Brain microvascular endothelial cell (primary cell): ENCODE results near the gene STX16.

Source experiments
- DNase-seq: peaks from one replicate; pipeline ENCODE4 v3.0.0-alpha.2; 2020
- H3K27ac ChIP-seq: fragments of 250-450 bp; sonication (Bioruptor Pico); 2 replicates; pipeline ENCODE4 v1.5.1; 2020; ENCODE audit warnings: mild to moderate bottlenecking, moderate library complexity
- H3K27me3 ChIP-seq: fragments of 250-450 bp; sonication (Bioruptor Pico); replicated peaks from 2 replicates; pipeline ENCODE4 v1.5.1; 2020; ENCODE audit warnings: mild to moderate bottlenecking
- H3K36me3 ChIP-seq: fragments of 250-450 bp; sonication (Bioruptor Pico); replicated peaks from 2 replicates; pipeline ENCODE4 v1.5.1; 2020; ENCODE audit warnings: mild to moderate bottlenecking
- H3K4me3 ChIP-seq: 2 replicates; pipeline ENCODE4 v1.5.1; 2011; ENCODE audit warnings: low read depth, mild to moderate bottlenecking, control low read depth, low read length, moderate library complexity
- CTCF ChIP-seq: IDR thresholded peaks from 2 replicates; pipeline ENCODE4 v1.5.1; 2011; ENCODE audit warnings: low read depth, mild to moderate bottlenecking, moderate library complexity, low read length, control low read depth, inconsistent platforms; ENCODE audit errors: missing control alignments
- in situ Hi-C: cut with HindIII; loops from 2 replicates; pipeline ENCODE4 v1.10.0; 2017; ENCODE audit warnings: low sequenced_read_pairs, low pct_ligation_motif_present

Gene STX16

DNA sequence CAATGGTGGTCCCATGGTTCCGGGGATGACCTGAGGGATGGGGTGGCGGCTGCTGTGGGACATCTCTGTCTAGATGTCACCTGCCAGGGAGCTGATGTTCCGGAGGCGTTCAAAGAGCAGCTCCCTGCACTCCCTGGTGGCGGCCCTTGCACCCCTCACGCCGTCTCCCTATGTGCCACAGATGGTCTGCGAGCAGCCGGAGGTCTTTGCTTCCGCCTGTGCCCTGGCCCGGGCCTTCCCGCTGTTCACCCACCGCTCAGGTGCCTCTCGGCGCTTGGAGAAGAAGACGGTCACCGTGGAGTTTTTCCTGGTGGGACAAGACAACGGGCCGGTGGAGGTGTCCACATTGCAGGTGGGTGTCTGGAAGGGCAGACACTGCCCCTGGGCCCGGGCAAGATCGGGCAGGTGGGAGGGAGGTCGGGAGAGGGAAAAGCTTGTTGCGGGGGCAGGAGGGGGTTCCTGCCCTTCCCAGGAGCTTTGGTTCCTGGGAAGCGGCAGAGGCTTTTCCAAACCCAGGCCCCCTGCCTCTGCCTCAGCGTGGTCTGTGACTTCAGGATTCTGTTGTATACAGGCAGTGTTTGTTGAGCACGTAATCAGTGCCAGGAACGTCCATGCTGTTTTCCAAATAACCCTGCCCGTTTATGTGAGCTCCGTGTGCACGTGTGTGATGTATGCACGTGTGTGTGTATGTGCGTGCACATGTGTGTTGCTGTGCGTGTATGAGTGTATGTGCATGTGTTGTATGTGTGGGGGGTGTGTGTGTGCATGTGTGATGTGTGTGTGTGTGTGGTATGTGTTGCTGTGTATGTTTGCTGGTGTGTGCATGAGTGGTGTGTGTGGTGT lies 43.4 kb downstream of the STX16 start:
- no peak overlapping the region for H3K4me3 ChIP-seq
- H3K27me3 ChIP-seq = no peaks in the 10 kb centered on the region
- in situ Hi-C loops = no loop called here
- H3K27ac ChIP-seq = no peak overlapping the region
- no peak for DNase-seq
- TF ChIP-seq CTCF = no peak
- H3K36me3 ChIP-seq = peaks cover 7% of the 10 kb centered on the region

GRCh38 chr20:58695084-58695722 lies 44.1 kb downstream of the STX16 start:
- peaks cover 11% of the 10 kb centered on the region for H3K36me3 ChIP-seq

DNA sequence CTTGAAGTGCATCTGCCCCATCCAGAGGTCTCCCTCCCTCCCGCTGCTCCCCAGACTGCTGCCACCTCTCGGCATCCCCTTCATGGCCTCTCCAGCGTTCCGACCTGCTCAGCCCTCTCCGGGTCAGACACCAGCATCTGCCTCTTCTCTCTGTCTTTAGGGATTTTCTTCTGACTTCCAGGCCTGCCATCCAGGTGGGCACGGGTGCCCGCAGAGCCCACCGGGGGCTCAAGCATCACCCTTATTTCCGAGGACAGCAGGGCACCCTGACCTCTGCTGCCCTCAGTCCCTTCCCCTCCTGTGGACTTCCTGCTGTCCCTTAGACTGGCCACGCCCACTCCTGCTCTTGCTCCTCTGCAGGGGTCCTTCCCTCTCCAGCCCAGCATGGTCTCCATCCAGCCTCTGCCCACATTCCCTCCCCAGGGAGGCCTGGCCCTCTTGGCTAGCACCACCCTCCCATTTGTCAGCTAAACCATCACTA lies 44.9 kb downstream of the STX16 start:
- no peak overlapping the region for H3K4me3 ChIP-seq
- no peak for DNase-seq
- no peak for TF ChIP-seq CTCF
- peaks cover 11% of the 10 kb centered on the region for H3K36me3 ChIP-seq
- in situ Hi-C loops = no loop called here
- H3K27me3 ChIP-seq = no peaks in the 10 kb centered on the region
- no peak overlapping the region for H3K27ac ChIP-seq

More at GRCh38 chr20:58695084-58695722, 44.1 kb downstream of the STX16 start:
- no peak for TF ChIP-seq CTCF
- H3K27me3 ChIP-seq = no peaks in the 10 kb centered on the region
- H3K27ac ChIP-seq = no peak overlapping the region
- H3K4me3 ChIP-seq = no peak overlapping the region
- in situ Hi-C loops = no loop called here
- no peak for DNase-seq

- Histone ChIP-seq H3K27me3 (no peaks in the 10 kb centered on the region), H3K27ac (no peak overlapping the region), H3K4me3 (no peak overlapping the region), H3K36me3 (peaks cover 11% of the 10 kb centered on the region)
- in situ Hi-C loops = no loop called here
- no peak for DNase-seq
- no peak for TF ChIP-seq CTCF
Observed at GRCh38 chr20:58696411-58696961, 45.4 kb downstream of the STX16 start.

GRCh38 chr20:58697201-58697866 lies 46.3 kb downstream of the STX16 start:
- TF ChIP-seq CTCF = no peak
- Histone ChIP-seq H3K27me3 (no peaks in the 10 kb centered on the region), H3K36me3 (peaks cover 17% of the 10 kb centered on the region), H3K27ac (no peak overlapping the region), H3K4me3 (no peak overlapping the region)
- in situ Hi-C loops = no loop called here
- DNase-seq = no peak
